ENCODE measurements around the gene GRK6.

GRK6 gene

GRCh38 chr5:177378884-177379883 lies 47.3 kb upstream of the GRK6 start:
- POLR2A ChIA-PET = interaction anchor here (0.6 to 1.4 kb wide), 9 partner anchors 8 to 93 kb away, joined by 3 to 6 read pairs (median 3); partner anchors contain the start of gene GRK6
- CTCF ChIA-PET = interaction anchor here (0.6 to 4.2 kb wide), 13 partner anchors 7 to 413 kb away, joined by 3 to 39 read pairs (median 4); no protein-coding TSS in a partner anchor
- H3K4me1 ChIP-seq (ENCODE audit: control insufficient read depth, insufficient read depth, low read length) = peaks cover 6% of the 10 kb centered on the region; the same call in 1 of the 2 replicates
- H3K36me3 ChIP-seq (ENCODE audit: control insufficient read depth in 2 of 2, insufficient read depth in 1 of 2, low read length in 2 of 2) = no peaks in the 10 kb centered on the region
- no peak overlapping the region for H3K27ac ChIP-seq (ENCODE audit: extremely low read depth, low read depth, low read length)
- H3K4me3 ChIP-seq (ENCODE audit: low read depth, low read length) = no peak overlapping the region
- no peaks in the 10 kb centered on the region for H3K9me3 ChIP-seq (ENCODE audit: control insufficient read depth, insufficient read depth, low read depth, low read length)
- TF ChIP-seq ZNF624 (tag by site-specific recombination; IDR thresholded peaks at IDR 0.05) (peak; percentile 59; the same call in 1 of the 2 replicates), SP7 (tag by site-specific recombination; IDR thresholded peaks at IDR 0.05) (peak; percentile 29; the same call in 1 of the 2 replicates), ZNF10 (tag by site-specific recombination; IDR thresholded peaks at IDR 0.05) (no peak; the same call in 1 of the 2 replicates), ZNF600 (tag by site-specific recombination; IDR thresholded peaks at IDR 0.05) (peak; percentile 97), ZEB2 (tag by site-specific recombination; IDR thresholded peaks at IDR 0.05) (0 out of 2 replicates have a peak, but pooled peaks have one; percentile 29), ZFP37 (tag by site-specific recombination; IDR thresholded peaks at IDR 0.05) (no peak), YY2 (tag by site-specific recombination; IDR thresholded peaks at IDR 0.05) (0 out of 2 replicates have a peak, but pooled peaks have one; percentile 12), ZNF2 (tag by site-specific recombination; IDR thresholded peaks at IDR 0.05) (0 out of 2 replicates have a peak, but pooled peaks have one; percentile 50), PRDM10 (tag by site-specific recombination; IDR thresholded peaks at IDR 0.05) (0 out of 2 replicates have a peak, but pooled peaks have one; percentile 20), ZNF366 (tag by site-specific recombination; conservative IDR thresholded peaks at IDR 0.05) (peak; percentile 99), WT1 (tag by site-specific recombination; IDR thresholded peaks at IDR 0.05) (0 out of 2 replicates have a peak, but pooled peaks have one; percentile 16), ZNF518A (tag by site-specific recombination; conservative IDR thresholded peaks at IDR 0.05; ENCODE audit: low read depth) (no peak), ZNF24 (tag by site-specific recombination; IDR thresholded peaks at IDR 0.05) (no peak), ZBTB21 (tag by site-specific recombination; IDR thresholded peaks at IDR 0.05) (peak; percentile 43; the same call in 1 of the 2 replicates), ZNF362 (tag by site-specific recombination; IDR thresholded peaks at IDR 0.05) (peak; percentile 89), RBAK (tag by site-specific recombination; IDR thresholded peaks at IDR 0.05) (peak; percentile 28; the same call in 1 of the 2 replicates), ZNF391 (tag by site-specific recombination; IDR thresholded peaks at IDR 0.05; ENCODE audit: borderline replicate concordance, low read depth) (no peak), ZNF776 (tag by site-specific recombination; IDR thresholded peaks at IDR 0.05; ENCODE audit: borderline replicate concordance) (peak; percentile 39; the same call in 1 of the 2 replicates), ZNF513 (tag by site-specific recombination; IDR thresholded peaks at IDR 0.05) (no peak), ZNF510 (tag by site-specific recombination; IDR thresholded peaks at IDR 0.05; ENCODE audit: insufficient replicate concordance) (no peak), ZBTB17 (tag by site-specific recombination; IDR thresholded peaks at IDR 0.05) (peak; percentile 63; the same call in 1 of the 2 replicates), ZNF548 (tag by site-specific recombination; IDR thresholded peaks at IDR 0.05) (no peak), ZBTB26 (tag by site-specific recombination; optimal IDR thresholded peaks at IDR 0.05) (no peak)
